SJCRH30 (cell line): ENCODE data around the gene COX5A. TPM values are rescaled to one million over a fixed set of nuclear protein-coding genes. Genes with fewer than 3 reads are reported as not detected.
"Not testable (repeated sequence)": the region's sequence is repeated elsewhere in the genome, so short reads cannot be mapped to it uniquely, and the experiment has no call there.

Experiments
- DNase-seq, 2 experiments: peaks; one replicate each; pipeline ENCODE4 v3.0.0-alpha.2; 2015 to 2020
- H3K27ac ChIP-seq: fragments of 250-450 bp; sonication (Bioruptor Pico); 2 replicates; pipeline ENCODE4 v1.5.1; 2020; ENCODE audit warnings: mild to moderate bottlenecking, moderate library complexity
- H3K27me3 ChIP-seq: fragments of 250-450 bp; sonication (Bioruptor Pico); 2 replicates; pipeline ENCODE4 v1.5.1; 2020; ENCODE audit warnings: mild to moderate bottlenecking, moderate library complexity
- H3K36me3 ChIP-seq: fragments of 250-450 bp; sonication (Bioruptor Pico); 2 replicates; pipeline ENCODE4 v1.5.1; 2020; ENCODE audit warnings: mild to moderate bottlenecking, moderate library complexity
- H3K4me1 ChIP-seq: fragments of 250-450 bp; sonication (Bioruptor Pico); 2 replicates; pipeline ENCODE4 v1.5.1; 2020; ENCODE audit warnings: mild to moderate bottlenecking, moderate library complexity
- H3K4me3 ChIP-seq: fragments of 250-450 bp; sonication (Bioruptor Pico); 2 replicates; pipeline ENCODE4 v1.5.1; 2020; ENCODE audit warnings: mild to moderate bottlenecking, moderate library complexity
- H3K9me3 ChIP-seq: fragments of 250-450 bp; sonication (Bioruptor Pico); replicated peaks from 2 replicates; pipeline ENCODE4 v1.5.1; 2020; ENCODE audit warnings: mild to moderate bottlenecking, moderate library complexity
- total RNA-seq: library from RNA; depleted of rRNA; stranded (reverse); fragments of >200 nt; shearing (Covaris generic); gene quantifications from 2 replicates; pipeline ENCODE4 v1.2.3, GENCODE V29; 2014

The COX5A gene
- total RNA-seq, 1 experiment from 2014 or later, result 212 TPM

DNA sequence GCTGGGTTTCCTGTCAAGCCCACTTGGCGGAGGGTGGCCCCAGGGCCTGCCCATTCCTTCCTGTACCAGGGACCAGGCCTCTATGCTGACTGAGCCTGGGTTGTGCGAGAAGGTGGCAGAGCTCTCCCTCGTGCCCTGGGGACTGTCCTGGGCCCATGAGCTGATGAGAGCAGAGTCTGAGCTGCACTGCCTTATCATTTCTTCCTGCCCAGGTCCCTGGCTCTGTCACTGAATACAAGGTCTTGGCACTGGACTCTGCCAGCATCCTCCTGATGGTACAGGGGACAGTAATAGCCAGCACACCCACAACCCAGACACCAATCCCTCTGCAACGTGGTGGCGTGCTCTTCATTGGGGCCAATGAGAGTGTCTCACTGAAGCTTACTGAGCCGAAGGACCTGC is 40.6 kb downstream of the COX5A start:
- Histone ChIP-seq H3K27me3 (no peaks in the 10 kb centered on the region), H3K27ac (no peak overlapping the region), H3K4me1 (no peaks in the 10 kb centered on the region), H3K9me3 (no peaks in the 10 kb centered on the region), H3K4me3 (no peak overlapping the region), H3K36me3 (peaks cover 9% of the 10 kb centered on the region)
- no peak for DNase-seq

DNA sequence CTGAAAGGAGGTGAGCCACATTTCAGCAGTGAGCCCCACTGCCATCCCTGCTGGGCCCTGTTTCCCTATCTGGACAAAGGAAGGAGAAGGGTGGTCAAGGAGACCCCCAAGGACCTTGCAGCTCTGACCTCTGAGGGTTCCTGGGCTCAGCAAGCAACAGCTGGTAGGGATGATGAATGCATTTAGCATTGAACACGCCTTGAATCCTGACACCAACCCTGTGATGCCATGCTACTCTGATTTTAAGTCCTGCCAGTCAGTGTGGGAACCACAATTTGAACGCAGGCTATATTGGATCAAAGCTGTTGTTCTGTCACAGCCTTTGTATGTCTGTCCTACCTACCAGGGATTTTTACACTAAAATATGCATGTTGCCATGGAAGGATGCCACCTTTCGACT is 41.6 kb downstream of the COX5A start:
- Histone ChIP-seq H3K36me3 (peaks cover 9% of the 10 kb centered on the region), H3K4me1 (no peaks in the 10 kb centered on the region), H3K4me3 (no peak overlapping the region), H3K27ac (no peak overlapping the region), H3K9me3 (no peaks in the 10 kb centered on the region), H3K27me3 (no peaks in the 10 kb centered on the region)
- no peak for DNase-seq

DNA sequence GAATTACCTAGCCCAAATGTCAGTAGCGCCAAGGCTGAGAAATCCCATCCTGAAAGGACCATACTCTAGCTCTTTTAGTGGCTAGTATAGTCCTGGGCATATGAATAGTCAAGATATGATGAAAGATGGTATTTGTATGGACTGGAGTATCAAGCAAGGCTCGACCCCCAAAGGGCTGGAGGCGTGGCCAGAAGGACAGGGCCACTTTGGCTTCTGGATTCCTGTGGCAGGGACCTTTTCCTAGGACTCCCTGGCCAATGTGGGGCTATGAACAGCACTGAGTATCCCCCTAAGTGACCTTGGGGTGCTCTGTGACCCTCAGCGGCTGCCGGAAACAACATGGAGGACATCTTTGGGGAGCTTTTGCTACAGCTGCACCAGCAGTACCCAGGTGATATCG is 42.0 kb downstream of the COX5A start:
- Histone ChIP-seq H3K36me3 (peaks cover 7% of the 10 kb centered on the region), H3K9me3 (no peaks in the 10 kb centered on the region), H3K27me3 (no peaks in the 10 kb centered on the region), H3K4me3 (no peak overlapping the region), H3K27ac (no peak overlapping the region), H3K4me1 (no peaks in the 10 kb centered on the region)
- no peak for DNase-seq

DNA sequence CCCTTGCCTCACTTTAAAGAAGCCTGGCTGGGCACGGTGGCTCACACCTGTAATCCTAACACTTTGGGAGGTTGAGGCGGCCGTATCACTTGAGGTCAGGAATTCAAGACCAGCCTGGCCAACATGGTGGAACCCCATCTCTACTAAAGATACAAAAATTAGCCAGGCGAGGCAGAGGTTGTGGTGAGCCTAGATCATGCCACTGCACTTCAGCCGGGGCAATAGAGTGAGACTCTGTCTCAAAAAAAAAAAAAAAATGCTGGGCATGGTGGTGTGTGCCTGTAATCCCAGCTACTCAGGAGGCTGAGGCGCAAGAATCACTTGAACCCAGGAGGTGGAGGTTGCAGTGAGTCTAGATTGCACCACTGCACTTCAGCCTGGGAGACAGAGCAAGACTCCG is 43.5 kb downstream of the COX5A start:
- not testable (repeated sequence) for H3K4me1 ChIP-seq, H3K4me3 ChIP-seq, H3K27ac ChIP-seq, DNase-seq, H3K9me3 ChIP-seq, H3K27me3 ChIP-seq, H3K36me3 ChIP-seq

DNA sequence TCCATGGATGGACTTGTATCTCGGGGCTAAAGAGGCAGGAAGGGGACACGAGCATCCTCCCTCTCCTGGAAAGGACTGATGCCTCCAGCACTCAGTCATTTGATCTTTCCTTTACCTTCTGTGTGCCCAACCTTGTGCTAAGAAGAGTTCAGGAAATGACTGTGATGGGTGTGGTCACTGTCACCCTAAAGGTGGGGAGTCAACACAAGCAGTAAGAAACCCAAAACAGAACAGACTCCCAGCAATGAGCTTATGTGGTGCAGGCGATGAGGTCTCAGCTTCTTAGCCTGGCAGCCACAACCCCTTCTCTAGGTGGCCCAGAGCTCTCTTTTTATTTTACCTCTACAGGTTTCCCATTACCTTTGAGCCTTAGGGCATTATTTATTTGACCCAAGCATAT is 44.2 kb downstream of the COX5A start:
- Histone ChIP-seq H3K36me3 (no peaks in the 10 kb centered on the region; the same call in 1 of the 2 replicates), H3K27me3 (no peaks in the 10 kb centered on the region), H3K9me3 (no peaks in the 10 kb centered on the region), H3K27ac (no peak overlapping the region), H3K4me3 (no peak overlapping the region), H3K4me1 (no peaks in the 10 kb centered on the region)
- no peak for DNase-seq

DNA sequence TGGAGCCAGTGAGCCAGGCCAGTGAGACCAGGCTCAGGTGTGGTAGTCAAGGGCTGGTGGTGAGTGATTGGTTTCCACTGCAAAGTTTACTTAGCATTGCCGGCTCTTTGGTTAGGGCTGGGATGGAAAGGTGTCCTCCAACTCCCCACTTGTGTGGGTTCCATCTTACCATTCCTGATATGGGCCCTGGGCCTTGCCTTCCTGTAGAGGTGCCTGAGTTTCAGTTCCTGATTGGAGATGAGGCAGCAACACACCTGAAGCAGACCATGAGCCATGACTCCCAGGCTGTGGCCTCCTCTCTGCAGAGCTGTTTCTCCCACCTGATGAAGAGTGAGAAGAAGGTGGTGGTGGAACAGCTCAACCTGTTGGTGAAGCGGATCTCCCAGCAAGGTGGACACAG is 44.9 kb downstream of the COX5A start:
- Histone ChIP-seq H3K4me1 (no peaks in the 10 kb centered on the region), H3K9me3 (no peaks in the 10 kb centered on the region), H3K4me3 (no peak overlapping the region), H3K27me3 (no peaks in the 10 kb centered on the region), H3K36me3 (no peaks in the 10 kb centered on the region; the same call in 1 of the 2 replicates), H3K27ac (no peak overlapping the region)
- DNase-seq, result no peak

DNA sequence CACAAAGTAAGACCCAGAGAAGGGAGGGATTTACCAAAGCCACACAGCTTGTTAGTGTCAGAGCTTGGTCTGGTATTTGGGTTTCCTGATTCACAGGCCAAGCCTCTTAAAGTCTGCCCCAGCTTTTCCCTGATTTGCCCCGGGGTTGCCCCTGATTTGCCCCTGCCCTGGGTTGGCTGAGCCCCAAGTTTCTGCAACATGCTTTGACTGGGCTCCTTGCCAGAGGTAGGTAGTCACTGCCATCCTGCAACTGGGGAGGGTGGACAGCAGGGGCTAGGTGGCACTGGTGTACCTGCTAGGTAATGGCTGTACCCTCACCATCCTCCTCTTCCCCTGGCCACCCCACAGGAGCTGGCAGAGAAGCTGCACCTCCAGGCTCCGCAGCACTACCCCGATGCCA is 45.6 kb downstream of the COX5A start:
- no peaks in the 10 kb centered on the region for H3K9me3 ChIP-seq
- no peak overlapping the region for H3K27ac ChIP-seq
- DNase-seq, result no peak
- H3K4me1 ChIP-seq, result no peaks in the 10 kb centered on the region
- no peaks in the 10 kb centered on the region for H3K27me3 ChIP-seq
- H3K36me3 ChIP-seq, result no peaks in the 10 kb centered on the region; the same call in 1 of the 2 replicates
- no peak overlapping the region for H3K4me3 ChIP-seq

DNA sequence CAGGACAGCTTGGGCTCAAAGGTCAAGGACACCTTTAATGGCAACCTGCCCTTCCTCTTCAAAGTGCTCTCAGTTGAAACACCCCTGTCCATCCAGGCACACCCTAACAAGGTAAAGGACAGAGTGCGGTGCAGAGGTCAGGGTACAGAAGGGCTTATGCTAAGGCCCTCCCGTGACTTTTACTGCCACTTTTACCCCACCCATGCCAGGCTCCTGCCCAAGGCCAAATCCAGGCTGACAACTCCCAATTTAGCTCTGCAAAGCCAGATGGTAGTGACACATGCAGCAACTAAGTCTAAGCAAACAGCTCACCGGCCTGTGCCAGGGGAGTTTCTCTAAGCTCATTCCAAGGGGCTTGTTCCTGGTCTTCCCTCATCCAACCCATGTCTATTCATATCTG is 46.4 kb downstream of the COX5A start:
- no peak overlapping the region for H3K4me3 ChIP-seq
- H3K4me1 ChIP-seq, result no peaks in the 10 kb centered on the region
- no peaks in the 10 kb centered on the region for H3K36me3 ChIP-seq
- no peaks in the 10 kb centered on the region for H3K9me3 ChIP-seq
- DNase-seq, result no peak
- no peak overlapping the region for H3K27ac ChIP-seq
- no peaks in the 10 kb centered on the region for H3K27me3 ChIP-seq

DNA sequence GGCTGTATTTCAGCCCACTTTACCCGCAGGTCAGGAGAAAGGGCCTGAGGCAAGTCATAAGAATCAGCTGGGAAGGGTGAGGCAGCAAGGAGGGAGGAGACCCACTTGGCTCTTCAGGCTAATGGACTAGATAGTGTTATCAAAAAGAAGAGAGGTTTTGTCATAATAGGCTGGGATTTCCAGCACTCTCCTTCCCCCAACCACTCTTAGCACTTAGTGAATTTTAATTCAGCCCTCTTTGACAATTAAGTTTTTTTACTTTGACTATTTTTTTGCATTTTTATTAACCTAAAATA is 47.3 kb downstream of the COX5A start:
- Histone ChIP-seq H3K27me3 (no peaks in the 10 kb centered on the region), H3K9me3 (no peaks in the 10 kb centered on the region), H3K4me1 (no peaks in the 10 kb centered on the region), H3K36me3 (no peaks in the 10 kb centered on the region), H3K27ac (no peak overlapping the region; the same call in 1 of the 2 replicates), H3K4me3 (peak overlapping the region; percentile 81)
- DNase-seq, result no peak

DNA sequence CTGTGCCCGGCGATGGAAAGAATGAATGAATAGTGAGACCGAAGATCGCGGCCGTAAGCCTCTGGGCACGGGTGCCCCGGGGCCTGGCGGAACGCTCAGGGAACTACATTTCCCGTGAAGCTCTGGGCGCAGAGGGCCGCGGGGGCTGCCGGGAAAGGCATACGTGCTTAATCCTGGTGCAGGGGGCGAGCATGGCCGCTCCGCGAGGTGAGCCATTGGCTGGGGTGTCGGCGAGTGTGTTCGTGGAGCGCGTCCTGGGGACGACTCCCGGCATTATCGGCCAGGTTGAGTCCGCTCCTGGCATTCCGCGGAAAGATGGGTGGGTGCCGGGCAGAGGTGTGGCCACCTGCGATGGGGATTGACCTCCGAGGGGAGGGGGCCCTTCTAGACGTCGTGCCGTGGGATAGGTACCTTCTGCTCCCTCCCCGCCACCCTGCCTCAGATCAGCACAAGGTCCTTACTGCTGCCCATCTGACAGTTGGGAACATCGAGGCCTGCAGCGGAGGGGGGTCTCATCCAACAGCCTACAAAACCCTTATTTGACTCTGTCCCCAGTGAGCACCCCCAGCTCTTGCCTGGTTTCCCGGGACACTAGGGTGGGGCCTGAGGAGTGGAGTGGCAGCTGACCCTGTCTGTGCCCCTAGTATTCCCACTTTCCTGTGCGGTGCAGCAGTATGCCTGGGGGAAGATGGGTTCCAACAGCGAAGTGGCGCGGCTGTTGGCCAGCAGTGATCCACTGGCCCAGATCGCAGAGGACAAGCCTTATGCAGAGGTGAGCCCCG is 47.8 kb downstream of the COX5A start, which contains the start of gene MPI:
Gene MPI (plus strand): TSS at position 160 of the 782 bp plus-strand sequence. CDS start 32 bp downstream, at position 192.
- Histone ChIP-seq H3K36me3 (no peaks in the 10 kb centered on the region), H3K27me3 (no peaks in the 10 kb centered on the region), H3K4me1 (no peaks in the 10 kb centered on the region), H3K4me3 (peak within 1 kb of the TSS; percentile 81), H3K9me3 (no peaks in the 10 kb centered on the region), H3K27ac (peak within 1 kb of the TSS; percentile 60)
- peak; percentile 90 for DNase-seq

DNA sequence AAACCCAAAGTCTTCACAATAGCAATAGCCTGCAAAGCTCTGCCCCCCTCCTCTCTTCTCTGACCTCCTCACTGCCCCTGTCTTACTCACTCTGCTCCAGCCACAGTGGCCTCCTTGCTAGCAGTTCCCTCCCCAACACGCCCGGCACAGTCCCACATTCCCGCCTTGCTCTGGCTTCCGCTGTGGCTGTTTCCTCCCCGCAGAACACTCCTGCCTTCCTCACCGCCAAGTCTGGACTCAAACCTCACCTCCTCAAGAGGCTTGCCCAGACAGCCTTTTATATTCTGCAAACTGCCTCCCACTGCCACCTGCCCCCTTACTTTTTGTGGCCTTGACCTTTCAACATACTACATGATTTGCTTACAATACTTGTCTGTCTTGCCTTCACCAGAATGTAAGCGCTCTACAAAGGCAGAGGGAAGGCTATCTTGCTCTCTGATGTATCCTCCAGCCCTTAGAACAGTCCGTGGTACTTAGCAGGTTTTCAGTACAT is 48.4 kb downstream of the COX5A start:
- Histone ChIP-seq H3K36me3 (no peaks in the 10 kb centered on the region), H3K9me3 (no peaks in the 10 kb centered on the region), H3K27ac (peak overlapping the region; percentile 60), H3K27me3 (no peaks in the 10 kb centered on the region), H3K4me1 (no peaks in the 10 kb centered on the region), H3K4me3 (peak overlapping the region; percentile 81)
- DNase-seq, result peak; percentile 65 to 70

DNA sequence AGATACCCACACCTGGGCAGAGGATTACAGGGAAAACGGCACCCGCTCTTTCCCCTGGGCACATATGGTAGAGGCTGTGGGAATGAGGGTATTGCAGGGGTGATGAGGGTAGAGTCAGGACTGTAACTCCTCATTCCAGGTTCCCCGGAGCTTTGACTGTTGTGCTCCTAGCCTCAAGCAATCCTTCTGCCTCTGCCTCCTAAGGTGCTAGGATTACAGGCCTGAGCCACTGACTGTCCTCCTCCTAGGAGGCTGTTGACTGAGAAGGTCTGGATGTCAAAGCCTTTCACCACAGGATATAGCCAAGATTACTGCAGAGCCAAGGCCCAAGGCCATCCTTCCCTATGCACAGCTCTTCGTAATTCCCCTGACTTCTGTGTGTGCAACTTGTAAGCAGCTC is 49.2 kb downstream of the COX5A start:
- Histone ChIP-seq H3K4me1 (no peaks in the 10 kb centered on the region), H3K27me3 (no peaks in the 10 kb centered on the region), H3K27ac (no peak overlapping the region), H3K36me3 (no peaks in the 10 kb centered on the region), H3K4me3 (no peak overlapping the region), H3K9me3 (no peaks in the 10 kb centered on the region)
- DNase-seq, result no peak

DNA sequence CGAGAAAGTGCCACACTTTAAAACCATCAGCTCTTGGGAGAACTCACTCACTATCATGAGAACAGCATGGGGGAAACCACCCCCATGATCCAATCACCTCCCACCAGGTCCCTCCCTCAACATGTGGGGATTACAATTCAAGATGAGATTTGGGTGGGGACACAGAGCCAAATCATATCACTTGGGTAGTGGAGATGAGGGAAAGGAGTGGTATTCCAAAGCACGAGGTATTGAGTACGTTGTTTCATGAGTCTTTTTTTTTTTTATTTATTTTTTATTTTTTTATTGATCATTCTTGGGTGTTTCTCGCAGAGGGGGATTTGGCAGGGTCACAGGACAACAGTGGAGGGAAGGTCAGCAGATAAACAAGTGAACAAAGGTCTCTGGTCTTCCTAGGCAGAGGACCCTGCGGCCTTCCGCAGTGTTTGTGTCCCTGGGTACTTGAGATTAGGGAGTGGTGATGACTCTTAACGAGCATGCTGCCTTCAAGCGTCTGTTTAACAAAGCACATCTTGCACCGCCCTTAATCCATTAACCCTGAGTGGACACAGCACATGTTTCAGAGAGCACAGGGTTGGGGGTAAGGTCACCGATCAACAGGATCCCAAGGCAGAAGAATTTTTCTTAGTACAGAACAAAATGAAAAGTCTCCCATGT is 50.2 kb downstream of the COX5A start:
- not testable (repeated sequence) for DNase-seq, H3K36me3 ChIP-seq, H3K27ac ChIP-seq, H3K4me3 ChIP-seq, H3K9me3 ChIP-seq, H3K27me3 ChIP-seq, H3K4me1 ChIP-seq

DNA sequence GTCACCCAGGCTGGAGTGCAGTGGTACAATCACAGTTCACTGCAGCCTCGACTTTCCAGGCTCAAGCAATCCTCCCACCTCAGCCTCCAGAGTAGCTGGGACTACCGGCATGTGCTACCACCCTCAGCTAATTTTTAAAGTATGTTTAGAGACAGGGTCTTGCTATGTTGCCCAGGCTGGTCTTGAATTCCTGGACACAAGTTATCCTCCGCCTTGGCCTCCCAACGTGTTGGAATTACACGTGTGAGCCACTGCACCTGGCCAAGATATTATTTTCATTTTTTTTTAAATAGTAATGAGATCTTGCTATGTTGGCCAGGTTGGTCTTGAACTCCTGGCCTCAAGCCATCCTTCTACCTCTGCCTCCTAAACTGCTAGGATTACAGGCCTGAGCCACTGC is 52.4 kb downstream of the COX5A start:
- H3K27ac ChIP-seq, result no peak overlapping the region
- no peak for DNase-seq
- H3K27me3 ChIP-seq, result no peaks in the 10 kb centered on the region
- no peaks in the 10 kb centered on the region for H3K36me3 ChIP-seq
- peaks cover 5% of the 10 kb centered on the region; the same call in 1 of the 2 replicates for H3K9me3 ChIP-seq
- no peak overlapping the region for H3K4me3 ChIP-seq
- H3K4me1 ChIP-seq, result no peaks in the 10 kb centered on the region

DNA sequence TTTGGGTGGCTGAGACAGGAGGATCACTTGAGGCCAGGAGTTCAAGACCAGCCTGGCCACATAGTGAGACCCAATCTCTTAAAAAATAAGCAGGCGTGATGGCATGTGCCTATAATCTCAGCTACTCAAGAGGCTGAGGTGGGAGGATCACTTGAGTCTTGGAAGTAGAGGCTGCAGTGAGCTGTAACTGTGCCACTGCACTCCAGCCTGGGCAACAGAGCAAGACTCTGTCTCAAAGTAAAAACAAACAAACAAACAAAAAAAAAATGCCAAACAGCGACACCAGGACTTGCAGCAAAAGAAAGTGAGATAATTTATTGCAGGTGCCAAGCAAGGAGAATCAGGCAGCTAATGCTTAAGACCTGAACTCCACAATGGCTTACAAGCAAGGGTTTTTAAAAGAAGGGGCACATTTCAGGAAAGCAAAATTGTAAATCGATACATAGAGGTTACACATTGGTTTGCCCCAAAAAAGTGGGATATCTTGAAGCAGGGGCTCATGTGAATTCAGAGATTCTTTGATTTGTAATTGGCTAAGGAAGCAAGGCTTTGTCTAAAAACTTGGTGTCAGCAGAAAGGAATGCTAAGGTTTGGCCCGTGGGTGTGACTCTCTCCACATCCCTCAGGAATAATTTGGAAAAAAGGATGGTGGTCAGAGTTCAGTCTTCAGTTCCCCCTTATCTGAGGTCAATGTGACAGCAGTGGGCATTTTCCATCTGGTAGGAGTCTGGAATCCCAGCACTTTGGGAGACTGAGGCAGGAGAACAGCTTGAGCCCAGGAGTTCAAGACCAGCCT is 53.2 kb downstream of the COX5A start:
- H3K36me3 ChIP-seq, result no peaks in the 10 kb centered on the region
- no peak overlapping the region for H3K4me3 ChIP-seq
- H3K4me1 ChIP-seq, result no peaks in the 10 kb centered on the region
- DNase-seq, result no peak
- no peak overlapping the region for H3K27ac ChIP-seq
- H3K27me3 ChIP-seq, result no peaks in the 10 kb centered on the region
- H3K9me3 ChIP-seq, result peaks cover 5% of the 10 kb centered on the region; the same call in 1 of the 2 replicates
